ENCODE data around the gene ZNF333.
"Not testable (repeated sequence)": the region's sequence is repeated elsewhere in the genome, so short reads cannot be mapped to it uniquely, and the experiment has no call there.

The ZNF333 gene

DNA sequence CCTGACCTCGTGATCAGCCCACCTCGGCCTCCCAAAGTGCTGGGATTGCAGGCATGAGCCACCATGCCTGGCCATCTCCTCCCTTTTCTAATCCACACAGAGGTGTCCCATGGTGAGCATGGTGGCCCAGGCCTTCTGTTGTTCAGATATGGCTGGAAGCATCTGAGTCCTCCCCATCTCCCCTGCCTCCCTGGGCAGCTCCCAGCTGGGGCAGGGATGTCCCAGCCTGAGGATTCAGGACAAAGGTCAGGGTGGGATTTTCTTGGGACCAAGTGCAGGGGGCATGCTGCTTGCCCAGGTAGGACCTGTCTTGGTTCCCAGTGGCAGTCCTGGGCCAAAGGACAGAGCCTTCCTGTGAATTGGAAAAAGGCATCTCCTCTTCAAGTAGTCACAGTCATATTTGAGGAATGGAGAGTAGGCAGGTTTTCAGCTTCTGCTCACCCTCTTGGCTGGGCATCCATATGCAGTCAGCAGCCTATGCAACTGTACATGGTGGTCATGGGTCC, 77.7 kb downstream of the ZNF333 start:
- TF ChIP-seq, protein P1, sequence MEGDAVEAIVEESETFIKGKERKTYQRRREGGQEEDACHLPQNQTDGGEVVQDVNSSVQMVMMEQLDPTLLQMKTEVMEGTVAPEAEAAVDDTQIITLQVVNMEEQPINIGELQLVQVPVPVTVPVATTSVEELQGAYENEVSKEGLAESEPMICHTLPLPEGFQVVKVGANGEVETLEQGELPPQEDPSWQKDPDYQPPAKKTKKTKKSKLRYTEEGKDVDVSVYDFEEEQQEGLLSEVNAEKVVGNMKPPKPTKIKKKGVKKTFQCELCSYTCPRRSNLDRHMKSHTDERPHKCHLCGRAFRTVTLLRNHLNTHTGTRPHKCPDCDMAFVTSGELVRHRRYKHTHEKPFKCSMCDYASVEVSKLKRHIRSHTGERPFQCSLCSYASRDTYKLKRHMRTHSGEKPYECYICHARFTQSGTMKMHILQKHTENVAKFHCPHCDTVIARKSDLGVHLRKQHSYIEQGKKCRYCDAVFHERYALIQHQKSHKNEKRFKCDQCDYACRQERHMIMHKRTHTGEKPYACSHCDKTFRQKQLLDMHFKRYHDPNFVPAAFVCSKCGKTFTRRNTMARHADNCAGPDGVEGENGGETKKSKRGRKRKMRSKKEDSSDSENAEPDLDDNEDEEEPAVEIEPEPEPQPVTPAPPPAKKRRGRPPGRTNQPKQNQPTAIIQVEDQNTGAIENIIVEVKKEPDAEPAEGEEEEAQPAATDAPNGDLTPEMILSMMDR (IDR thresholded peaks at IDR 0.05) = no peak
- TF ChIP-seq ZFX (IDR thresholded peaks at IDR 0.05; ENCODE audit: borderline replicate concordance) = no peak
- H3K27ac ChIP-seq = no peak overlapping the region

DNA sequence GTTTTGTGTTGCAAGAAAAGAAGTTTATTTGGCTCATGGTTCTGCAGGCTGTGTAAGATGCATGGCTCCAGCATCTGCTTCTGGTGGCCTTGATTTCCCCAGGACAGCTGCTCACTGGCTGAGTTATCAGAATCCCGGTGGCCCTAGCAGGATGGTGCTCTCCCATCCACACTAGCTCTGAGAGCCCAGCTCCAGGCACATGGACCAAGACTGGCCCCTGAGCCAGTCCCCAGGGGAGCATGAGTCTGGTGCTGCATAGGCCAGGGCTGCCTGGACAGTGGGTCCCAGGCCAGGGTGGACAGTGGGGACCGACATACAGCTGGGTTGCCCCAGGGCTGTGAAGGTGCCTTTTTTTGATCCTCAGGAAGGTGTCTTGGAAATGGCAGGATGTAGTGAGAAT, 78.2 kb downstream of the ZNF333 start:
- H3K27ac ChIP-seq = no peak overlapping the region
- TF ChIP-seq, protein P1 (IDR thresholded peaks at IDR 0.05) = no peak
- no peak for TF ChIP-seq ZFX (IDR thresholded peaks at IDR 0.05; ENCODE audit: borderline replicate concordance)

DNA sequence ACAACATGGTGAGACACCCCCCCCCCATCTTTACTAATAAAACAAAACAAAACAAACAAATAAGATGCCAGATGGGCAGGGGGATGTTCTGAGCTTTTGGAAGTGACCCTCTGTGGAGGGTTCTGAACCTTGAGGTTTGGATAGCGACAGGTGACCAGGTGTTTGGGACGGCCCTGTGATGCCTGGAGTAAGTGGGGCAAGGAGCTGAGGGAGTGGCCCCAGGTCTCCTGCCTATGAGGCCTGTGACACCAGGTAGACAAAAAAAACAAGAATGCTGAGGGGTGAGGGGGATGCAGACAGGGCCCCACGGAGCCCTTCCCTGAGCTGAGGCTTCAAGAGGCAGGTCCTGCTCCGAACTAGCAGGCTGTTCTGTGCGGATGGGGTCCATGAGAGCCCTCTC, 79.4 kb downstream of the ZNF333 start:
- H3K27ac ChIP-seq = no peak overlapping the region
- no peak for TF ChIP-seq ZFX (IDR thresholded peaks at IDR 0.05; ENCODE audit: borderline replicate concordance)
- TF ChIP-seq, protein P1 (IDR thresholded peaks at IDR 0.05) = no peak

DNA sequence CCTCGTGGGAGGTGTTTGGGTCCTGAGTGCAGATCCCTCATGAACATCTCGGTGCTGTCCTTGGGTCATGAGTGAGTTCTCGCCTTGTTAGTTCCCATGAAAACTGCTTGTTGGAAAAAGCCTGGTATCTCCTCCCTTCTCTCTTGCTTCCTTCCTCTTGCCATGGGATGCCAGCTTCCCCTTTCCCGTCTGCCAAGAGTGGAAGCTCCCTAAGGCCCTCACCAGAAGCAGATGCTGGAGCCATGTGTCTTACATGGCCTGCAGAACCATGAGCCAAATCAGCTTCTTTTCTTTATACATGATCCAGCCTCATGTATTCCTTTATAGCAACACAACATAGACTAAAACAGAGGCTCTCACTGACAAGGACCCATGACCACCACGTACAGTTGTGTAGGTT, 80.3 kb downstream of the ZNF333 start:
- no peak overlapping the region for H3K27ac ChIP-seq
- TF ChIP-seq, protein P1 (IDR thresholded peaks at IDR 0.05) = no peak
- no peak for TF ChIP-seq ZFX (IDR thresholded peaks at IDR 0.05; ENCODE audit: borderline replicate concordance)

DNA sequence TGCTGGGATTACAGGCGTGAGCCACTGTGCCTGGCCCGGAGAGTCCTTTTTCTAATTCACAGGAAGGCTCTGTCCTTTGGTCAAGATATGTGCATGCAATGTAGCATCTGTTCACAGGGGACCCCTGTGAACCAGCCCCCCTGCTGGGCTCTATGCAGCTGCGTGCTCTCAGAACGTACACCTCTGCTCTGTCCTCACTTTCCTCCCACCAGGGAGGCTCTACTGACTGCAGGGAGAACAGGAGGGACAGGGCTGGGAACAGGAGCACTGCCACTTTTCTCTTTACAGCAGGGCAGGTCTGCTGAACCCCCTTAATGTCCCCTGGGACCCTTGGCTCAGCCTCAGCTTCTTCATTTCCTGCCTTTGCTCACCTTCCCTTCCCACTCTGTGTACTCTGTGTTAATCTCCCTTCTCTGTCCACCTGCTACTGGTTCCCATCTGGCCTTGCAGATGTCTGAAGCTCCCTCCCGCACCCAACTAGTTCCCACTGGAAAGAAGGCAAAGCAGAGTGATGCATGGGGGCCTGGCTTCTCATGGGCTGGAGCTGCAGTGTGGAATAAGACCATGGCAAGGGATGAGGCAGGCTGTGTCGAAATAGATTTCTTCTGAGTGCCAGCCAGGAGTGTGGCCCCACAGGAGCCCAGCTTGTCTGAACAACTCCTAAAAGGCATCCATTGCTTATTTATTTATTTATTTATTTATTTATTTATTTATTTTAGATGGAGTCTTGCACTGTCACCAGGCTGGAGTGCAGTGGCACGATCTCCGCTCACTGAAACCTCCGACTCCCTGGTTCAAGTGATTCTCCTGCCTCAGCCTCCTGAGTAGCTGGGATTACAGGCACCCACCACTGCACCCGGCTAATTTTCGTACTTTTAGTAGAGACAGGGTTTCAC, 81.3 kb downstream of the ZNF333 start:
- TF ChIP-seq, protein P1 (IDR thresholded peaks at IDR 0.05) = no peak
- TF ChIP-seq ZFX (IDR thresholded peaks at IDR 0.05; ENCODE audit: borderline replicate concordance) = no peak
- H3K27ac ChIP-seq = no peak overlapping the region

DNA sequence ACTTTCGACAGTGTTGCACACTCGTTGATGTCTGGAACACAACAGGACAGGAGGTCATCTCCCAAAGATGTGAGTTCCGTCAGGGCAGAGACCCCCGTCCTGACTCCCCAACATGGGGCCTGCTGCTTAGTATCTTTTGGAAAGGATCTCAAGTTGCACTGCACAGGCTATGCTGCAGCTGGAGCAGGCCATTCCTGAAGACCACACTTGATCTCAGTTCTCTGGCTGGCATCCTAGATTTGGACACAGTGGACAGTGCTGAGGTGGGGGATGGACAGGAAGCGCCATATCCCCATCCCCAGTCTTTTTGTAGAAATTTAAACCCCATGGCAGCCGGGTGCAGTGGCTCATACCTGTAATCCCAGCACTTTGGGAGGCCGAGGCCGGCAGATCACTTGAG, 82.6 kb downstream of the ZNF333 start:
- H3K27ac ChIP-seq = no peak overlapping the region
- TF ChIP-seq ZFX (IDR thresholded peaks at IDR 0.05; ENCODE audit: borderline replicate concordance) = no peak
- TF ChIP-seq, protein P1 (IDR thresholded peaks at IDR 0.05) = no peak

DNA sequence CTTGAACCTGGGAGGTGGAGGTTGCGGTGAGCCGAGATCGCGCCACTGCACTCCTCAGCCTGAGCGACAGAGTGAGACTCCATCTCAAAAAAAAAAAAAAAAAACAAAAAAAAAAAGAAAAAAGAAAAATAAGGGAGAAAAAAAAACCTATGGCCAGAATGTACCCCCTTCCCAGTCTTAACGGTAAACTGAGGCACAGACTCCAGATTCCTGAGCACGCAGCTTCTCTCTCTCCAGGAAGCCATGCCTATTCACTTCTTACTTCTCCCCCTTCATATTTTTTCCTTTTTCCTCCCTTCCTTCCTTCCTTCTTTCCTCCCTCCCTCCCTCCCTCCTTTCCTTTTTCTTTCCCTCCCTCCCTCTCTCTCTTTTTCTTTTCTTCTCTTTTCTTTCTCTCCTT, 83.1 kb downstream of the ZNF333 start:
- TF ChIP-seq ZFX (IDR thresholded peaks at IDR 0.05; ENCODE audit: borderline replicate concordance) = no peak
- TF ChIP-seq, protein P1 (IDR thresholded peaks at IDR 0.05) = no peak
- H3K27ac ChIP-seq = no peak overlapping the region

DNA sequence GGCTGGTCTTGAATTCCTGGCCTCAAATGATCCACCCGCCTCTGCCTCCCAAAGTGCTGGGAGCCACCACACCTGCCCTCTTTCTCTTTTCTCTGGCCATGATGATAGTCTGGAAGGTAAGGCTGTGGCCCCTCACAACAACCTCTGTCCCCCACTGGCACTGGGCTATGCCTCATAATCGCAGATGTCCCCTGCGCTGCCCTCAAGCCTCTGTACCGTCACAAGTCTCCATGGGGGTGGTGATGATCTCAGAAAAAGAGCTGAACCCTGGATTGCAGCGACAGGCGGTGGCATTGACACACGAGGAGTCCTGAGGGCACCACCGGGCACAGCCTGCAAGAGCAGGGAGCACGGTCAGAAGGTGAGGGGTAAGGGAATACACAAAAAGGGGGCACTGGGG, 83.9 kb downstream of the ZNF333 start:
- not testable (repeated sequence) for H3K27ac ChIP-seq

Data from 22Rv1 (cell line).